Measurements from ENCODE around the gene FOXF1.

FOXF1 gene

GRCh38 chr16:86531641-86532525 is 21.6 kb downstream of the FOXF1 start:
- Histone ChIP-seq H3K9ac (ENCODE audit: low read length) (no peak overlapping the region), H3K36me3 (replicated peaks; ENCODE audit: insufficient read depth, low read length) (no peaks in the 10 kb centered on the region)
- TF ChIP-seq EZH2 (optimal IDR thresholded peaks at IDR 0.05; ENCODE audit: low read depth, low read length) (no peak), CTCF (IDR thresholded peaks at IDR 0.05; ENCODE audit: low read length) (no peak), EZH2phosphoT487 (IDR thresholded peaks at IDR 0.05; ENCODE audit: low read length) (no peak)

GRCh38 chr16:86532526-86532815 is 22.1 kb downstream of the FOXF1 start:
- H3K9me2 ChIP-seq (replicated peaks; ENCODE audit: insufficient read depth, low read length) = no peaks in the 10 kb centered on the region
- H3F3A ChIP-seq (ENCODE audit: insufficient read depth, low read length) = no peaks in the 10 kb centered on the region
- no peaks in the 10 kb centered on the region for H4K20me1 ChIP-seq (ENCODE audit: insufficient read depth, low read length)
- H3K79me2 ChIP-seq (ENCODE audit: low read length) = no peaks in the 10 kb centered on the region
- H3K4me3 ChIP-seq (ENCODE audit: low read length) = no peak overlapping the region
- no peak overlapping the region for H3K4me2 ChIP-seq (ENCODE audit: low read depth, low read length)
- no peak for DNase-seq
- H3K9ac ChIP-seq (ENCODE audit: low read length) = no peak overlapping the region
- no peaks in the 10 kb centered on the region for H3K4me1 ChIP-seq (ENCODE audit: low read length)
- H3K9me3 ChIP-seq (replicated peaks; ENCODE audit: insufficient read depth, low read length) = no peaks in the 10 kb centered on the region
- TF ChIP-seq EZH2 (optimal IDR thresholded peaks at IDR 0.05; ENCODE audit: low read depth, low read length) (no peak), CTCF (IDR thresholded peaks at IDR 0.05; ENCODE audit: low read length) (no peak), EZH2phosphoT487 (IDR thresholded peaks at IDR 0.05; ENCODE audit: low read length) (no peak)
- no peaks in the 10 kb centered on the region for H3K36me3 ChIP-seq (replicated peaks; ENCODE audit: insufficient read depth, low read length)
- no peak overlapping the region for H2AFZ ChIP-seq (ENCODE audit: low read length)
- no peaks in the 10 kb centered on the region for H3K27me3 ChIP-seq (replicated peaks; ENCODE audit: insufficient read depth, low read length)
- H3K27ac ChIP-seq (ENCODE audit: low read length) = no peak overlapping the region

More at GRCh38 chr16:86531641-86532525, 21.6 kb downstream of the FOXF1 start:
- Histone ChIP-seq H3K9me2 (replicated peaks; ENCODE audit: insufficient read depth, low read length) (no peaks in the 10 kb centered on the region), H3F3A (ENCODE audit: insufficient read depth, low read length) (no peaks in the 10 kb centered on the region), H3K4me2 (ENCODE audit: low read depth, low read length) (no peak overlapping the region), H3K27me3 (replicated peaks; ENCODE audit: insufficient read depth, low read length) (no peaks in the 10 kb centered on the region), H3K4me3 (ENCODE audit: low read length) (no peak overlapping the region), H3K4me1 (ENCODE audit: low read length) (no peaks in the 10 kb centered on the region), H3K79me2 (ENCODE audit: low read length) (no peaks in the 10 kb centered on the region), H3K27ac (ENCODE audit: low read length) (no peak overlapping the region), H3K9me3 (replicated peaks; ENCODE audit: insufficient read depth, low read length) (no peaks in the 10 kb centered on the region), H4K20me1 (ENCODE audit: insufficient read depth, low read length) (no peaks in the 10 kb centered on the region), H2AFZ (ENCODE audit: low read length) (no peak overlapping the region)
- DNase-seq = no peak

- no peaks in the 10 kb centered on the region for H3K9me3 ChIP-seq (replicated peaks; ENCODE audit: insufficient read depth, low read length)
- TF ChIP-seq EZH2 (optimal IDR thresholded peaks at IDR 0.05; ENCODE audit: low read depth, low read length) (no peak), EZH2phosphoT487 (IDR thresholded peaks at IDR 0.05; ENCODE audit: low read length) (no peak), CTCF (IDR thresholded peaks at IDR 0.05; ENCODE audit: low read length) (no peak)
- H3F3A ChIP-seq (ENCODE audit: insufficient read depth, low read length) = no peaks in the 10 kb centered on the region
- H2AFZ ChIP-seq (ENCODE audit: low read length) = no peak overlapping the region
- H3K79me2 ChIP-seq (ENCODE audit: low read length) = no peaks in the 10 kb centered on the region
- H3K27ac ChIP-seq (ENCODE audit: low read length) = no peak overlapping the region
- H3K27me3 ChIP-seq (replicated peaks; ENCODE audit: insufficient read depth, low read length) = no peaks in the 10 kb centered on the region
- no peaks in the 10 kb centered on the region for H4K20me1 ChIP-seq (ENCODE audit: insufficient read depth, low read length)
- no peak overlapping the region for H3K9ac ChIP-seq (ENCODE audit: low read length)
- H3K4me3 ChIP-seq (ENCODE audit: low read length) = no peak overlapping the region
- H3K4me2 ChIP-seq (ENCODE audit: low read depth, low read length) = no peak overlapping the region
- no peak for DNase-seq
- no peaks in the 10 kb centered on the region for H3K36me3 ChIP-seq (replicated peaks; ENCODE audit: insufficient read depth, low read length)
- H3K9me2 ChIP-seq (replicated peaks; ENCODE audit: insufficient read depth, low read length) = no peaks in the 10 kb centered on the region
- H3K4me1 ChIP-seq (ENCODE audit: low read length) = no peaks in the 10 kb centered on the region
These were observed 22.7 kb downstream of the FOXF1 start for GRCh38 chr16:86533076-86533475.

Measured in MM.1S (cell line).